ENCODE results near the gene PHLDB3. TPM values are rescaled to one million over a fixed set of nuclear protein-coding genes. Genes with fewer than 3 reads are reported as not detected.

Gene PHLDB3
- polyA plus RNA-seq, 1 experiment = 4.2 TPM

DNA sequence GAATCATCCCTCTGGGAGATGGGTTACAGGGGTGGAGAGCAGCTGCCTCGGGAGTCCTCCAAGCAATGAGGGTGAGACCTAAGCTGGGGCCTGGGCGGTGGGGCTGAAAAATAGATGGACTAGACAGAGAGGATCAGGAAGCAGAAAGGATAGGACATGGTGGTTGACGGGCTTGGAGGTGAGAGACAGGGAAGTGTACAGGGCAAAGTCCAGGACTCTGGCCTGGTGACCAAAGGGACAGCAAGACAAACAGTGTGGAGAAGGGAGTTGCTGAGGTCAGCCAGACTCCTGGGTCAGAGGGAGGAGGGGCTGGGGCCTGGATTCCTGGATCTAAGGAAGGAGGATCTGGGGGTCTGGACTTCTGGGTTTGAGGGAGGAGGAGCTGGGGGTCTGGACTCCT is 5.5 kb downstream of the PHLDB3 start:
- no peak for DNase-seq (ENCODE audit: low read depth, low spot score)
- ChIA-PET POLR2A (interaction anchor here (0.6 kb wide), 1 partner anchor 42 kb away, joined by 3 read pairs; no protein-coding TSS in a partner anchor), CTCF (interaction anchor here (1.0 to 1.2 kb wide), 2 partner anchors 20 to 52 kb away, joined by 3 read pairs; no protein-coding TSS in a partner anchor)
- Histone ChIP-seq H3K27ac (ENCODE audit: low read depth, low read length) (no peak overlapping the region), H3K9me3 (ENCODE audit: control insufficient read depth, insufficient read depth, low read length) (no peaks in the 10 kb centered on the region), H3K4me3 (ENCODE audit: low read depth, low read length) (no peak overlapping the region), H3K27me3 (ENCODE audit: control insufficient read depth, insufficient read depth, low read length) (no peaks in the 10 kb centered on the region)
- TF ChIP-seq, protein P1, sequence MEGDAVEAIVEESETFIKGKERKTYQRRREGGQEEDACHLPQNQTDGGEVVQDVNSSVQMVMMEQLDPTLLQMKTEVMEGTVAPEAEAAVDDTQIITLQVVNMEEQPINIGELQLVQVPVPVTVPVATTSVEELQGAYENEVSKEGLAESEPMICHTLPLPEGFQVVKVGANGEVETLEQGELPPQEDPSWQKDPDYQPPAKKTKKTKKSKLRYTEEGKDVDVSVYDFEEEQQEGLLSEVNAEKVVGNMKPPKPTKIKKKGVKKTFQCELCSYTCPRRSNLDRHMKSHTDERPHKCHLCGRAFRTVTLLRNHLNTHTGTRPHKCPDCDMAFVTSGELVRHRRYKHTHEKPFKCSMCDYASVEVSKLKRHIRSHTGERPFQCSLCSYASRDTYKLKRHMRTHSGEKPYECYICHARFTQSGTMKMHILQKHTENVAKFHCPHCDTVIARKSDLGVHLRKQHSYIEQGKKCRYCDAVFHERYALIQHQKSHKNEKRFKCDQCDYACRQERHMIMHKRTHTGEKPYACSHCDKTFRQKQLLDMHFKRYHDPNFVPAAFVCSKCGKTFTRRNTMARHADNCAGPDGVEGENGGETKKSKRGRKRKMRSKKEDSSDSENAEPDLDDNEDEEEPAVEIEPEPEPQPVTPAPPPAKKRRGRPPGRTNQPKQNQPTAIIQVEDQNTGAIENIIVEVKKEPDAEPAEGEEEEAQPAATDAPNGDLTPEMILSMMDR (IDR thresholded peaks at IDR 0.05; ENCODE audit: low read depth, low read length) = no peak

DNA sequence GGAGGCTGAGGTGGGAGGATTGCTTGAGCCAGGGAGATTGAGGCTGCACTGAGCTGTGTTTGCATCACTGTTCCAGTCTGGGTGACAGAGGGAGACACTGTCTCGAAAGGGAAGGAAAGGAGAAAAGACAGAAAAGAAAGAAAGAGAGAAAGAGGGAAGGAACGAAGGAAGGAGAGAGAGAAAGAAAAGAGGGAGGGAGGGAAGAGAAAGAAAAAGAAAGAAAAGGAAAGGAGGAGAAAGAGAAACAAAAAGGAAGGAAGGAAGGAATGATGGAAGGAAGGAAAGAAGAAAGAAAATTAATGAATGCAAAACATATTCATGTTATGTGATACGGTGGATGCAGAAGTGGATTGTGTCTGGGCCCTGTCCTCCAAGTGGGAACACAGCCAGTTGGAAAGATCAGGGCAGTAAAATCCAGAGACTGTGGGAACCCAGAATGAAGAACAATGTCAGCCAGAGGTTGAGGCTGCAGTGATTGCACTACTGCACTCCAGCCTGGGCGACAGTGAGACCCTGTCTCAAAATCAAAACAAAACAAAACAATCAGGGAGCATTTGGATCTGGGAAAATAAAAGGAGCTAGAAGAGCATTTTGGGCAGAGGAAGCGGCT is 6.2 kb downstream of the PHLDB3 start:
- POLR2A ChIA-PET = interaction anchor here (0.6 kb wide), 1 partner anchor 41 kb away, joined by 3 read pairs; no protein-coding TSS in a partner anchor
- TF ChIP-seq, protein P1 (IDR thresholded peaks at IDR 0.05; ENCODE audit: low read depth, low read length) = no peak
- H3K27ac ChIP-seq (ENCODE audit: low read depth, low read length) = no peak overlapping the region
- CTCF ChIA-PET = interaction anchor here (1.0 to 1.2 kb wide), 2 partner anchors 21 to 51 kb away, joined by 3 read pairs; no protein-coding TSS in a partner anchor
- no peaks in the 10 kb centered on the region for H3K9me3 ChIP-seq (ENCODE audit: control insufficient read depth, insufficient read depth, low read length)
- no peak overlapping the region for H3K4me3 ChIP-seq (ENCODE audit: low read depth, low read length)
- no peak for DNase-seq (ENCODE audit: low read depth, low spot score)
- no peaks in the 10 kb centered on the region for H3K27me3 ChIP-seq (ENCODE audit: control insufficient read depth, insufficient read depth, low read length)

DNA sequence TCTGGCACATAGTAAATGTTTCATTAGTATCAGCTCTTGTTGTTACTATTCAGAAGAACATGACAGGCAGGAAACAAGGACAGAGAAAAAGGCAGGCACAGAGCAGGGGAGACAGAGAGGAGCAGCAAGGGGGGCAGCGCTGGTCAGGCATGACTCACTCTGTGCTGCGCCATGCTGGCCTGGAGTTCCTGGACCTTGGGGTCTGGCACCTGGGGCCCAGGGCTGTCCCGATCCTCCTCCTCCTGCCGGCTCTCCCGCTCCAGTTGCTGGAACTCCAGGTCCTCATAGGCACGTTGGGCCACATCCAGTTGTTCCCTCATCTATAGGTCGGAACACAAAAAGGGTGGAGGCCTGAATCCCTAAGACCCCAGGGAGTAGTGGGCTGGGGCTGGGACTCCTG is 7.6 kb downstream of the PHLDB3 start:
- CTCF ChIA-PET = interaction anchor here (0.8 to 1.1 kb wide), 2 partner anchors 22 to 51 kb away, joined by 3 read pairs; no protein-coding TSS in a partner anchor
- TF ChIP-seq, protein P1 (IDR thresholded peaks at IDR 0.05; ENCODE audit: low read depth, low read length) = no peak
- no peak for DNase-seq (ENCODE audit: low read depth, low spot score)
- Histone ChIP-seq H3K4me3 (ENCODE audit: low read depth, low read length) (no peak overlapping the region), H3K27ac (ENCODE audit: low read depth, low read length) (no peak overlapping the region), H3K27me3 (ENCODE audit: control insufficient read depth, insufficient read depth, low read length) (no peaks in the 10 kb centered on the region), H3K9me3 (ENCODE audit: control insufficient read depth, insufficient read depth, low read length) (no peaks in the 10 kb centered on the region)
- POLR2A ChIA-PET = no interaction called here

DNA sequence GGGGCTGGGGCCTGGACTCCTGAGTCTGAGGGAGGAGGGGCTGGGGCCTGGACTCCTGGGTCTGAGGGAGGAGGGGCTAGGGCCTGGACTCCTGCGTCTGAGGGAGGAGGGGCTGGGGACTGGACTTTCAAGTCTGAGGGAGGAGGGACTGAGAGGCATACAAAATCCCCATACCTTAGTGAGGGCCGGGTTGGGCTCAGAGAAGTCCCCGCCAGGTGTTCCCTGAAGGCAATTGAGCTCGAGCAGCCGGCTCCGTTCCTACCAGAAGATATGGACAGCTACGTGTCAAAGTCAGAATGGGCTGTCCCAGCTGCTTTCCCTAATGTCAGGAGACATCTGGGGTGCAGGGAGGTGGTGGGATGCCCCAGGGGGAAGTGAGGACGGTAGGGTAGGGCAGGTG is 9.5 kb downstream of the PHLDB3 start:
- ChIA-PET POLR2A (no interaction called here), CTCF (interaction anchor here (0.7 to 1.1 kb wide), 2 partner anchors 9 to 63 kb away, joined by 3 to 4 read pairs; no protein-coding TSS in a partner anchor)
- no peak for DNase-seq (ENCODE audit: low read depth, low spot score)
- TF ChIP-seq, protein P1 (IDR thresholded peaks at IDR 0.05; ENCODE audit: low read depth, low read length) = no peak
- H3K9me3 ChIP-seq (ENCODE audit: control insufficient read depth, insufficient read depth, low read length) = no peaks in the 10 kb centered on the region
- H3K4me3 ChIP-seq (ENCODE audit: low read depth, low read length) = no peak overlapping the region
- no peaks in the 10 kb centered on the region for H3K27me3 ChIP-seq (ENCODE audit: control insufficient read depth, insufficient read depth, low read length)
- no peak overlapping the region for H3K27ac ChIP-seq (ENCODE audit: low read depth, low read length)

DNA sequence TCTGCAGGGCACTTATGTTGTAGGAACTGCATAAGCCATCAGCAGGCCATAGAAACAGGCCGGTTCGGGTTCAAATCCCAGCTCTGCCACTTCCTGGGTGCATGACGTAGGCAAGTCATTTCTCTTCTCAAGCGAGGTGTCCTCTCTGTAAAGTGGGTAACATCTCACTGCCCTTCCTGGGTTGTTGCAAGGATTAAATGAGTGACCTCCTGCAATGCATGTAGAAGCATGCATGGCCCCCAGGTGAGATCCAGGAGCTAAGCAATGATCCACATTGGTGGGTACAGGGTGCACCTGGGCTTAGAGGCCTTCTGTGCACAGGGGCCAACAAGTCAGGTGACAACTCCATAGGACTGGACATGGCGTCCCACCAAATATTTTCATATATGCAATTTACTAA is 13.8 kb downstream of the PHLDB3 start:
- DNase-seq (ENCODE audit: low read depth, low spot score) = no peak
- H3K27me3 ChIP-seq (ENCODE audit: control insufficient read depth, insufficient read depth, low read length) = no peaks in the 10 kb centered on the region
- ChIA-PET POLR2A (no interaction called here), CTCF (no interaction called here)
- H3K9me3 ChIP-seq (ENCODE audit: control insufficient read depth, insufficient read depth, low read length) = no peaks in the 10 kb centered on the region; the same call in 1 of the 2 replicates
- H3K4me3 ChIP-seq (ENCODE audit: low read depth, low read length) = no peak overlapping the region
- TF ChIP-seq, protein P1 (IDR thresholded peaks at IDR 0.05; ENCODE audit: low read depth, low read length) = no peak
- H3K27ac ChIP-seq (ENCODE audit: low read depth, low read length) = no peak overlapping the region
